HepG2 (cell line): ENCODE data around the gene NAA38. TPM values are rescaled to one million over a fixed set of nuclear protein-coding genes. Genes with fewer than 3 reads are reported as not detected.

ENCODE experiments used
- BORCS8-MEF2B ChIP-seq: sonication (generic); formaldehyde crosslinking; IDR thresholded peaks from 2 replicates; pipeline ENCODE4 v1.8.0; 2022; ENCODE audit warnings: mild to moderate bottlenecking, missing genetic modification reagents
- CHCHD3 ChIP-seq: sonication (generic); formaldehyde crosslinking; IDR thresholded peaks from 2 replicates; pipeline ENCODE4 v1.8.0; 2022; ENCODE audit warnings: mild to moderate bottlenecking, missing genetic modification reagents, moderate library complexity
- ETV5 ChIP-seq: IDR thresholded peaks from 2 replicates; pipeline ENCODE4 v1.6.1; 2018; ENCODE audit warnings: missing biosample characterization, missing genetic modification reagents, inconsistent platforms, borderline replicate concordance
- ETV6 ChIP-seq: sonication (generic); formaldehyde crosslinking; conservative IDR thresholded peaks from 2 replicates; pipeline ENCODE4 v1.4.0; 2020; ENCODE audit warnings: missing genetic modification reagents
- NFKB2 ChIP-seq: sonication (generic); formaldehyde crosslinking; IDR thresholded peaks from 2 replicates; pipeline ENCODE4 v1.4.0; 2020; ENCODE audit warnings: missing genetic modification reagents, borderline replicate concordance
- PHF20 ChIP-seq: sonication (generic); formaldehyde crosslinking; IDR thresholded peaks from 2 replicates; pipeline ENCODE4 v1.5.0; 2020; ENCODE audit warnings: mild to moderate bottlenecking, missing genetic modification reagents
- PHF21A ChIP-seq: sonication (generic); formaldehyde crosslinking; IDR thresholded peaks from 2 replicates; pipeline ENCODE4 v1.5.0; 2020; ENCODE audit warnings: mild to moderate bottlenecking, missing genetic modification reagents
- REXO4 ChIP-seq: sonication (generic); formaldehyde crosslinking; IDR thresholded peaks from 2 replicates; pipeline ENCODE4 v1.8.0; 2022; ENCODE audit warnings: missing genetic modification reagents, mild to moderate bottlenecking, borderline replicate concordance
- RFXANK ChIP-seq: IDR thresholded peaks from 2 replicates; pipeline ENCODE4 v1.6.1; 2016
- ZFP82 ChIP-seq: sonication (generic); formaldehyde crosslinking; IDR thresholded peaks from 2 replicates; pipeline ENCODE4 v1.5.1; 2020; ENCODE audit warnings: mild to moderate bottlenecking, missing genetic modification reagents, borderline replicate concordance
- ZMYM4 ChIP-seq: sonication (generic); formaldehyde crosslinking; IDR thresholded peaks from 2 replicates; pipeline ENCODE4 v1.8.1; 2023; ENCODE audit warnings: mild to moderate bottlenecking, missing genetic modification reagents
- ZNF296 ChIP-seq: sonication (generic); formaldehyde crosslinking; conservative IDR thresholded peaks from 2 replicates; pipeline ENCODE4 v1.5.0; 2020; ENCODE audit warnings: mild to moderate bottlenecking, missing genetic modification reagents
- ZNF333 ChIP-seq: sonication (generic); formaldehyde crosslinking; IDR thresholded peaks from 2 replicates; pipeline ENCODE4 v1.4.0; 2020; ENCODE audit warnings: mild to moderate bottlenecking, missing genetic modification reagents, borderline replicate concordance
- ZNF546 ChIP-seq: sonication (generic); formaldehyde crosslinking; conservative IDR thresholded peaks from 2 replicates; pipeline ENCODE4 v1.8.1; 2023; ENCODE audit warnings: mild to moderate bottlenecking, missing genetic modification reagents
- ZNF674 ChIP-seq: sonication (generic); formaldehyde crosslinking; IDR thresholded peaks from 2 replicates; pipeline ENCODE4 v1.5.0; 2020; ENCODE audit warnings: low read depth, mild to moderate bottlenecking, missing genetic modification reagents
- ZNF724P ChIP-seq: sonication (generic); formaldehyde crosslinking; IDR thresholded peaks from 2 replicates; pipeline ENCODE4 v1.8.0; 2022; ENCODE audit warnings: missing genetic modification reagents, borderline replicate concordance
- polyA plus RNA-seq, 8 experiments: library from polyadenylated mRNA; depleted of rRNA in 3 of 8; stranded (reverse) in 7 of 8; unstranded in 1 of 8; fragments of >200 nt; fragmentation: Illumina TruSeq in 4 of 8; extraction: Trizol in 4 of 8; gene quantifications; 2 replicates each; pipeline versions ENCODE4 v1.2.1 to v1.2.3, GENCODE V29; 2011 to 2016; ENCODE audit warnings: low read depth in 4 of 8, missing spikeins in 1 of 8, mixed read lengths in 1 of 8; ENCODE audit not compliant: insufficient read depth in 1 of 8
- total RNA-seq, 5 experiments: library from RNA; depleted of rRNA; stranded (reverse); fragments of >200 nt; fragmentation: Illumina TruSeq; extraction: Trizol; gene quantifications; 2 replicates each; pipeline ENCODE4 v1.2.3, GENCODE V29; 2016; ENCODE audit warnings: low read depth in 1 of 5
- TF ChIP-seq, protein P1 (sequence below): IDR thresholded peaks from 2 replicates; pipeline ENCODE4 v1.6.1; 2018; ENCODE audit warnings: missing genetic modification reagents, mild to moderate bottlenecking, missing compliant biosample characterization
- TF ChIP-seq, protein P2 (sequence below): sonication (generic); formaldehyde crosslinking; IDR thresholded peaks from 2 replicates; pipeline ENCODE4 v1.4.0; 2020; ENCODE audit warnings: mild to moderate bottlenecking, missing genetic modification reagents
- TF ChIP-seq, protein P3 (sequence below): sonication (generic); formaldehyde crosslinking; IDR thresholded peaks from 2 replicates; pipeline ENCODE4 v1.5.0; 2020; ENCODE audit warnings: missing genetic modification reagents
- TF ChIP-seq, protein P4 (sequence below): sonication (generic); formaldehyde crosslinking; IDR thresholded peaks from 2 replicates; pipeline ENCODE4 v1.9.0; 2021; ENCODE audit warnings: missing genetic modification reagents, borderline replicate concordance
- TF ChIP-seq, protein P5 (sequence below): sonication (generic); formaldehyde crosslinking; IDR thresholded peaks from 2 replicates; pipeline ENCODE4 v1.5.1; 2020; ENCODE audit warnings: missing genetic modification reagents, mild to moderate bottlenecking, borderline replicate concordance

The NAA38 gene
- total and polyA plus RNA-seq, 2 of the 13 experiments (the other 11 are each of a cell fraction or from before 2014, with no cell fraction given), result 46.9 to 91.6 TPM

DNA sequence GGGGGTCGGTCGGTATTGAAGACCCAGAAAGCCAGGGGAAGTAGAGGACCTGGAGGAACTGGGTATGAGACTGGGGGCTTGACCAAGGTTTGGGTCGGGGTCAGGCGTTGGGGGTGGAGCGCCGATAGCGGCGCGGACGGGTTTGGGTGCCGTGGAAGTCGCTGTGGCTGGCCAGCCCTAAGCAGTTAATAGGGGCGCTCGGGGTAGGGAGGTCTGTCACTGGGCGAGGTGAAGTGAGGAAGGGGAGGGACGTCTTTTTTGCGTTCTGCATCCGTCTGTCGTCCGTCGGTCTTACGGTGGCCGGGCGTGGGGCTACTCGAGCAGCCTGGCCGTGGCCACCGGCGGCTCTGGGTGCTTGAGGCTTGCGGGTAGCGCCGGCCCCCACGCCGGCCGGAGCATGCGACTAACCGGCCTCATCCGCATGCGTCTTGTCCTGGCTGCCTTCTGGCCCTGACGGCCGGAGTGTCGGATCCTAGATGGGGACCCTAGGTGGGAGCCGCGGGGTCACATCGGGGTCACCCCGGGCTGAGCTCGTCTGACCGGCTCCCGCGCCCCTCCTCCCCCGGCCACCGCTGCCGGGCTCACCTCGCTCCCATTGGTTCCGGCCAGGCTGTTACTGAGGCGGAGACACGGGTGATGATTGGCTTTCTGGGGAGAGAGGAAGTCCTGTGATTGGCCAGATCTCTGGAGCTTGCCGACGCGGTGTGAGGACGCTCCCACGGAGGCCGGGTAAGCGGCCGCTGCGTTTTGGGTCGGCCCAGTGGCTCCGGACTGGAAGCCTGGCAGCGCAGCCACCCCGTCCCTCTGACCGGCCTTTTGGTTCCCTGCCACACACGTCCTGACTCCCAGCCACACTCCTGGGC is 12.8 kb downstream of the NAA38 start (continued):
- peak; percentile 86 for TF ChIP-seq ZFP82 (CRISPR knock-in tag)
- no peak for TF ChIP-seq PHF20
- TF ChIP-seq ZNF333 (CRISPR knock-in tag), result no peak
- TF ChIP-seq CHCHD3 (CRISPR knock-in tag), result no peak
- TF ChIP-seq ZNF674 (CRISPR knock-in tag), result no peak
- no peak for TF ChIP-seq ZNF724P (CRISPR knock-in tag)
- peak; percentile 66; the same call in 1 of the 2 replicates for TF ChIP-seq ZNF296 (CRISPR knock-in tag)
- peak; percentile 64; the same call in 1 of the 2 replicates for TF ChIP-seq NFKB2 (CRISPR knock-in tag)
- peak; percentile 37; the same call in 1 of the 2 replicates for TF ChIP-seq ETV5
- TF ChIP-seq, protein P1, sequence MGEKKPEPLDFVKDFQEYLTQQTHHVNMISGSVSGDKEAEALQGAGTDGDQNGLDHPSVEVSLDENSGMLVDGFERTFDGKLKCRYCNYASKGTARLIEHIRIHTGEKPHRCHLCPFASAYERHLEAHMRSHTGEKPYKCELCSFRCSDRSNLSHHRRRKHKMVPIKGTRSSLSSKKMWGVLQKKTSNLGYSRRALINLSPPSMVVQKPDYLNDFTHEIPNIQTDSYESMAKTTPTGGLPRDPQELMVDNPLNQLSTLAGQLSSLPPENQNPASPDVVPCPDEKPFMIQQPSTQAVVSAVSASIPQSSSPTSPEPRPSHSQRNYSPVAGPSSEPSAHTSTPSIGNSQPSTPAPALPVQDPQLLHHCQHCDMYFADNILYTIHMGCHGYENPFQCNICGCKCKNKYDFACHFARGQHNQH (CRISPR knock-in tag), result 0 out of 2 replicates have a peak, but pooled peaks have one; percentile 49
- TF ChIP-seq, protein P2, sequence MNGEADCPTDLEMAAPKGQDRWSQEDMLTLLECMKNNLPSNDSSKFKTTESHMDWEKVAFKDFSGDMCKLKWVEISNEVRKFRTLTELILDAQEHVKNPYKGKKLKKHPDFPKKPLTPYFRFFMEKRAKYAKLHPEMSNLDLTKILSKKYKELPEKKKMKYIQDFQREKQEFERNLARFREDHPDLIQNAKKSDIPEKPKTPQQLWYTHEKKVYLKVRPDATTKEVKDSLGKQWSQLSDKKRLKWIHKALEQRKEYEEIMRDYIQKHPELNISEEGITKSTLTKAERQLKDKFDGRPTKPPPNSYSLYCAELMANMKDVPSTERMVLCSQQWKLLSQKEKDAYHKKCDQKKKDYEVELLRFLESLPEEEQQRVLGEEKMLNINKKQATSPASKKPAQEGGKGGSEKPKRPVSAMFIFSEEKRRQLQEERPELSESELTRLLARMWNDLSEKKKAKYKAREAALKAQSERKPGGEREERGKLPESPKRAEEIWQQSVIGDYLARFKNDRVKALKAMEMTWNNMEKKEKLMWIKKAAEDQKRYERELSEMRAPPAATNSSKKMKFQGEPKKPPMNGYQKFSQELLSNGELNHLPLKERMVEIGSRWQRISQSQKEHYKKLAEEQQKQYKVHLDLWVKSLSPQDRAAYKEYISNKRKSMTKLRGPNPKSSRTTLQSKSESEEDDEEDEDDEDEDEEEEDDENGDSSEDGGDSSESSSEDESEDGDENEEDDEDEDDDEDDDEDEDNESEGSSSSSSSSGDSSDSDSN (CRISPR knock-in tag), result peak; percentile 34; the same call in 1 of the 2 replicates
- TF ChIP-seq ZNF546 (CRISPR knock-in tag), result no peak
- no peak for TF ChIP-seq BORCS8-MEF2B
- TF ChIP-seq, protein P3, sequence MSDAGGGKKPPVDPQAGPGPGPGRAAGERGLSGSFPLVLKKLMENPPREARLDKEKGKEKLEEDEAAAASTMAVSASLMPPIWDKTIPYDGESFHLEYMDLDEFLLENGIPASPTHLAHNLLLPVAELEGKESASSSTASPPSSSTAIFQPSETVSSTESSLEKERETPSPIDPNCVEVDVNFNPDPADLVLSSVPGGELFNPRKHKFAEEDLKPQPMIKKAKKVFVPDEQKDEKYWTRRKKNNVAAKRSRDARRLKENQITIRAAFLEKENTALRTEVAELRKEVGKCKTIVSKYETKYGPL, result no peak
- TF ChIP-seq ZMYM4 (CRISPR knock-in tag), result peak; percentile 56; the same call in 1 of the 2 replicates
- no peak for TF ChIP-seq ETV6
- TF ChIP-seq, protein P4, sequence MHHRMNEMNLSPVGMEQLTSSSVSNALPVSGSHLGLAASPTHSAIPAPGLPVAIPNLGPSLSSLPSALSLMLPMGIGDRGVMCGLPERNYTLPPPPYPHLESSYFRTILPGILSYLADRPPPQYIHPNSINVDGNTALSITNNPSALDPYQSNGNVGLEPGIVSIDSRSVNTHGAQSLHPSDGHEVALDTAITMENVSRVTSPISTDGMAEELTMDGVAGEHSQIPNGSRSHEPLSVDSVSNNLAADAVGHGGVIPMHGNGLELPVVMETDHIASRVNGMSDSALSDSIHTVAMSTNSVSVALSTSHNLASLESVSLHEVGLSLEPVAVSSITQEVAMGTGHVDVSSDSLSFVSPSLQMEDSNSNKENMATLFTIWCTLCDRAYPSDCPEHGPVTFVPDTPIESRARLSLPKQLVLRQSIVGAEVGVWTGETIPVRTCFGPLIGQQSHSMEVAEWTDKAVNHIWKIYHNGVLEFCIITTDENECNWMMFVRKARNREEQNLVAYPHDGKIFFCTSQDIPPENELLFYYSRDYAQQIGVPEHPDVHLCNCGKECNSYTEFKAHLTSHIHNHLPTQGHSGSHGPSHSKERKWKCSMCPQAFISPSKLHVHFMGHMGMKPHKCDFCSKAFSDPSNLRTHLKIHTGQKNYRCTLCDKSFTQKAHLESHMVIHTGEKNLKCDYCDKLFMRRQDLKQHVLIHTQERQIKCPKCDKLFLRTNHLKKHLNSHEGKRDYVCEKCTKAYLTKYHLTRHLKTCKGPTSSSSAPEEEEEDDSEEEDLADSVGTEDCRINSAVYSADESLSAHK (CRISPR knock-in tag), result no peak
- no peak for TF ChIP-seq REXO4 (CRISPR knock-in tag)
- TF ChIP-seq, protein P5, sequence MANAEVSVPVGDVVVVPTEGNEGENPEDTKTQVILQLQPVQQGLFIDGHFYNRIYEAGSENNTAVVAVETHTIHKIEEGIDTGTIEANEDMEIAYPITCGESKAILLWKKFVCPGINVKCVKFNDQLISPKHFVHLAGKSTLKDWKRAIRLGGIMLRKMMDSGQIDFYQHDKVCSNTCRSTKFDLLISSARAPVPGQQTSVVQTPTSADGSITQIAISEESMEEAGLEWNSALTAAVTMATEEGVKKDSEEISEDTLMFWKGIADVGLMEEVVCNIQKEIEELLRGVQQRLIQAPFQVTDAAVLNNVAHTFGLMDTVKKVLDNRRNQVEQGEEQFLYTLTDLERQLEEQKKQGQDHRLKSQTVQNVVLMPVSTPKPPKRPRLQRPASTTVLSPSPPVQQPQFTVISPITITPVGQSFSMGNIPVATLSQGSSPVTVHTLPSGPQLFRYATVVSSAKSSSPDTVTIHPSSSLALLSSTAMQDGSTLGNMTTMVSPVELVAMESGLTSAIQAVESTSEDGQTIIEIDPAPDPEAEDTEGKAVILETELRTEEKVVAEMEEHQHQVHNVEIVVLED, result no peak
- TF ChIP-seq RFXANK, result peak; percentile 83
- TF ChIP-seq PHF21A (CRISPR knock-in tag), result 0 out of 2 replicates have a peak, but pooled peaks have one; percentile 46
